Measurements from ENCODE around the gene PDIK1L. TPM values are rescaled to one million over a fixed set of nuclear protein-coding genes. Genes with fewer than 3 reads are reported as not detected.

Gene PDIK1L
- total and polyA plus RNA-seq, 2 of the 4 experiments (the other 2 are of a cell fraction) = 1.4 to 3.0 TPM

DNA sequence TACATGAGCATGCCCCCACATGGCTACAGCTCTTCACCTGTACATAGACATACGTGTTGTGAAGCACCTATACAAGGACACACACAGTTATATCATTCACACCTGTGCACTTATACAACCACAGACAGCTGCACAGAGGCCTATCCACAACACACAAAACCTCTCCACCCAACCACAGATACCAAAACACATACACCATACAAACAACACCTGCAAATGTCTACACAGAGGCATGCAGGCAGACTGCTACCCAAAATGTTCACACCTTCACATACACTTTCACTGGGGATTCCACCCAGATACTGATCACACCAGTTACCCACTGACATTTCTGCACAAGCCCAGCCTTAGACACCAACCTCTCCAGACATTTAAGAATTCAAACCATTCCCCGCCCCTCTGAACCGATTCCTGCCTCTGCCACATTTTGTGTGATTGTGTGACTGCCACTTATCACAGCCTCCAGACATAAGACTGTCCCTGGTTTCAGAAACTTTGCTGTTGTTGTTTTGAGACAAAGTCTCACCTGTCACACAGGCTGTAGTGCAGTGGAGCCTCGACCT lies 55.2 kb downstream of the PDIK1L start:
- H3K36me3 ChIP-seq (ENCODE audit: control insufficient read depth, insufficient read depth, low read length) = 0 out of 2 replicates have a peak, but pooled peaks cover under 1% of the 10 kb centered on the region
- H3K9me1 ChIP-seq (ENCODE audit: insufficient read depth, low read length) = peaks cover 6% of the 10 kb centered on the region; the same call in 1 of the 2 replicates
- BruUV-seq (replicated peaks) = no TSS peak
- no peak overlapping the region for H2BK5ac ChIP-seq (ENCODE audit: low read depth, low read length, poor library complexity, severe bottlenecking)
- H4K91ac ChIP-seq (ENCODE audit: insufficient read depth, low read depth, low read length) = no peak overlapping the region
- no peak overlapping the region for H3K27ac ChIP-seq (ENCODE audit: insufficient read depth, low read length)
- H2AFZ ChIP-seq (replicated peaks; ENCODE audit: low read length, poor library complexity) = no peak overlapping the region
- no peak overlapping the region for H3K4ac ChIP-seq (ENCODE audit: low read depth, low read length)
- H3K79me1 ChIP-seq (ENCODE audit: low read depth in 1 of 2, low read length in 2 of 2) = peaks cover 4 to 19% of the 10 kb centered on the region in 2 experiments
- peaks cover 8% of the 10 kb centered on the region; the same call in 1 of the 2 replicates for H3K27me3 ChIP-seq (ENCODE audit: control insufficient read depth, insufficient read depth, low read length)
- in situ Hi-C loops (cut with MboI; ENCODE audit: low sequenced_read_pairs) = no loop called here
- intact Hi-C loops (cut with micrococcal nuclease) = loop anchor here (5.0 kb wide), 1 partner anchor 66 kb away; the partner anchor contains the start of gene CEP85
- no peak overlapping the region for H4K8ac ChIP-seq (ENCODE audit: low read depth in 2 of 2, low read length in 2 of 2)
- no peak overlapping the region for H3K4me3 ChIP-seq (ENCODE audit: insufficient read depth, low read depth, low read length)
- no peak overlapping the region for H2BK15ac ChIP-seq (ENCODE audit: low read depth, low read length)
- H2BK20ac ChIP-seq (ENCODE audit: low read depth, low read length) = no peak overlapping the region
- no peak for ATAC-seq (ENCODE audit: low read depth)
- no peak overlapping the region for H4K5ac ChIP-seq (ENCODE audit: low read depth, low read length)
- POLR2A ChIA-PET (ENCODE audit: unreplicated experiment) = no interaction called here
- no peak overlapping the region for H2AK5ac ChIP-seq (ENCODE audit: low read depth, low read length)
- H3K4me2 ChIP-seq (ENCODE audit: low read depth, low read length) = no peak overlapping the region
- DNase-seq = no peak
- peaks cover 5% of the 10 kb centered on the region; the same call in 1 of the 2 replicates for H3K4me1 ChIP-seq (ENCODE audit: control insufficient read depth, insufficient read depth, low read length)
- H2BK120ac ChIP-seq (ENCODE audit: low read depth, low read length) = no peak overlapping the region
- H4K20me1 ChIP-seq (ENCODE audit: insufficient read depth, low read length) = no peaks in the 10 kb centered on the region
- H3K14ac ChIP-seq (replicated peaks; ENCODE audit: low read depth, low read length) = no peak overlapping the region
- no CpG with 5 or more reads among the region's 4 CpGs for WGBS, 2 experiments (ENCODE audit: extremely low coverage in 2 of 2, insufficient read length in 1 of 2)
- no peaks in the 10 kb centered on the region for H3K9me3 ChIP-seq (ENCODE audit: control insufficient read depth, insufficient read depth, low read length)
- no peak overlapping the region for H2AK9ac ChIP-seq (replicated peaks; ENCODE audit: low read depth, low read length, poor library complexity)
- dilution Hi-C loops (cut with HindIII; ENCODE audit: low sequenced_read_pairs, unreplicated experiment) = no loop called here
- TF ChIP-seq POLR2A (IDR thresholded peaks at IDR 0.05; ENCODE audit: low read depth, low read length) (no peak), BHLHE40 (IDR thresholded peaks at IDR 0.05; ENCODE audit: low read depth, low read length) (no peak), MAZ (IDR thresholded peaks at IDR 0.05; ENCODE audit: borderline replicate concordance, low read depth, low read length) (no peak), MAFK (IDR thresholded peaks at IDR 0.05; ENCODE audit: low read depth, low read length) (no peak), CEBPB (IDR thresholded peaks at IDR 0.05; ENCODE audit: low read depth, low read length) (no peak), RFX5 (IDR thresholded peaks at IDR 0.05; ENCODE audit: low read depth, low read length) (no peak), FOS (IDR thresholded peaks at IDR 0.05; ENCODE audit: low read depth, low read length) (no peak), USF2 (IDR thresholded peaks at IDR 0.05; ENCODE audit: low read depth, low read length) (no peak), RCOR1 (IDR thresholded peaks at IDR 0.05; ENCODE audit: insufficient replicate concordance, low read length) (no peak), NFE2L2 (IDR thresholded peaks at IDR 0.05; ENCODE audit: low read depth, low read length) (no peak), RAD21 (IDR thresholded peaks at IDR 0.05; ENCODE audit: low read length) (no peak), SMC3 (IDR thresholded peaks at IDR 0.05; ENCODE audit: low read depth, low read length) (no peak), MXI1 (IDR thresholded peaks at IDR 0.05; ENCODE audit: borderline replicate concordance, low read depth, low read length) (no peak), CHD1 (IDR thresholded peaks at IDR 0.05; ENCODE audit: low read depth, low read length) (no peak)
- TF ChIP-seq, protein P1, sequence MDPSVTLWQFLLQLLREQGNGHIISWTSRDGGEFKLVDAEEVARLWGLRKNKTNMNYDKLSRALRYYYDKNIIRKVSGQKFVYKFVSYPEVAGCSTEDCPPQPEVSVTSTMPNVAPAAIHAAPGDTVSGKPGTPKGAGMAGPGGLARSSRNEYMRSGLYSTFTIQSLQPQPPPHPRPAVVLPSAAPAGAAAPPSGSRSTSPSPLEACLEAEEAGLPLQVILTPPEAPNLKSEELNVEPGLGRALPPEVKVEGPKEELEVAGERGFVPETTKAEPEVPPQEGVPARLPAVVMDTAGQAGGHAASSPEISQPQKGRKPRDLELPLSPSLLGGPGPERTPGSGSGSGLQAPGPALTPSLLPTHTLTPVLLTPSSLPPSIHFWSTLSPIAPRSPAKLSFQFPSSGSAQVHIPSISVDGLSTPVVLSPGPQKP (IDR thresholded peaks at IDR 0.05; ENCODE audit: borderline replicate concordance, low read depth, low read length) = no peak
- TF ChIP-seq, protein P2, sequence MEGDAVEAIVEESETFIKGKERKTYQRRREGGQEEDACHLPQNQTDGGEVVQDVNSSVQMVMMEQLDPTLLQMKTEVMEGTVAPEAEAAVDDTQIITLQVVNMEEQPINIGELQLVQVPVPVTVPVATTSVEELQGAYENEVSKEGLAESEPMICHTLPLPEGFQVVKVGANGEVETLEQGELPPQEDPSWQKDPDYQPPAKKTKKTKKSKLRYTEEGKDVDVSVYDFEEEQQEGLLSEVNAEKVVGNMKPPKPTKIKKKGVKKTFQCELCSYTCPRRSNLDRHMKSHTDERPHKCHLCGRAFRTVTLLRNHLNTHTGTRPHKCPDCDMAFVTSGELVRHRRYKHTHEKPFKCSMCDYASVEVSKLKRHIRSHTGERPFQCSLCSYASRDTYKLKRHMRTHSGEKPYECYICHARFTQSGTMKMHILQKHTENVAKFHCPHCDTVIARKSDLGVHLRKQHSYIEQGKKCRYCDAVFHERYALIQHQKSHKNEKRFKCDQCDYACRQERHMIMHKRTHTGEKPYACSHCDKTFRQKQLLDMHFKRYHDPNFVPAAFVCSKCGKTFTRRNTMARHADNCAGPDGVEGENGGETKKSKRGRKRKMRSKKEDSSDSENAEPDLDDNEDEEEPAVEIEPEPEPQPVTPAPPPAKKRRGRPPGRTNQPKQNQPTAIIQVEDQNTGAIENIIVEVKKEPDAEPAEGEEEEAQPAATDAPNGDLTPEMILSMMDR (conservative IDR thresholded peaks at IDR 0.05; ENCODE audit: low read depth, low read length) = no peak
- H3K18ac ChIP-seq (ENCODE audit: low read depth, low read length) = no peak overlapping the region
- no peak overlapping the region for H3K23ac ChIP-seq (ENCODE audit: low read depth, low read length)
- no peak overlapping the region for H3K9ac ChIP-seq (ENCODE audit: low read depth, low read length)
- H3K56ac ChIP-seq (ENCODE audit: extremely low read depth, insufficient read depth, low read length) = no peak overlapping the region
- CTCF ChIA-PET = no interaction called here

Data from IMR-90 (cell line).